ENCODE measurements around the gene PDP2. TPM values are rescaled to one million over a fixed set of nuclear protein-coding genes. Genes with fewer than 3 reads are reported as not detected.

Gene PDP2
- total RNA-seq, 4 donors from 2014 or later, result 12.3 to 29.9 (median 15.5) TPM

- Histone ChIP-seq H3K27ac (peak overlapping the region in 2 of 4 donors; percentile 55 to 65), H3K9me3 (no peaks in the 10 kb centered on the region), H3K4me1 (peaks cover 0 to 45% (median 7%) of the 10 kb centered on the region in 4 donors), H3K36me3 (peaks cover 0 to 10% (median 0%) of the 10 kb centered on the region in 3 donors), H3K27me3 (peaks cover 0 to 21% of the 10 kb centered on the region in 2 donors), H3K4me3 (peak overlapping the region in 1 of 4 donors; percentile 65)
- DNase-seq (ENCODE audit: low spot score in 2 of 2), result no peak
- TF ChIP-seq POLR2A (IDR thresholded peaks at IDR 0.05) (no peak), EP300 (IDR thresholded peaks at IDR 0.05) (no peak), CTCF (IDR thresholded peaks at IDR 0.05) (no peak)
- 62 to 84% methylated on average over 39 to 41 of the region's 42 CpGs for WGBS, 2 donors
These were observed 41.6 kb downstream of the PDP2 start for GRCh38 chr16:66921729-66922450.

DNA sequence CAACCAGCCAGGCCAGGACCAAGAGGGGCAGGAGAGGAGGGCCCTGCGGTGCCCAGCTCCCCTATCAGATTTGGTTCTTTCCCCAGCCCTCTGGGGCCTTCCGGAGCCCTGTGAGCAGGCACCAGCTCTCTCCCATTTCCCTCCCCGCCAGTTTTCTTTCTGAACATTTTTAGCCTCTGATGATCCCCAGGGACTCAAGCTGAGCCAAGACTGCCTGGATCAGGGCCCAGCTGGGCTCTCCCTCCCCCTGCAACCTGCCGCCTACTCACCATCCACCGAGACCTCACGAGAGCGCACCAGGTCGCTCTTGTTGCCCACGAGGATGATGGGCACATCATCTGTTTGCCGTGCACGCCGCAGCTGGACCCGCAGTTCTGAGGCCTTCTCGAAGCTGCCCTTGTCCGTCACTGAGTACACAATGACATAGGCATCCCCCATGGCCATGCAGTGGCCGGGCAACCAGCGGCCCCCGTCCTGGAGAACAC is 43.0 kb downstream of the PDP2 start:
- WGBS, 2 donors, result 68% methylated on average over 18 of the region's 18 CpGs
- peaks cover 0 to 52% (median 7%) of the 10 kb centered on the region in 4 donors for H3K4me1 ChIP-seq
- TF ChIP-seq EP300 (IDR thresholded peaks at IDR 0.05), result no peak
- TF ChIP-seq CTCF (IDR thresholded peaks at IDR 0.05), result no peak
- TF ChIP-seq POLR2A (IDR thresholded peaks at IDR 0.05), result no peak
- no peaks in the 10 kb centered on the region for H3K9me3 ChIP-seq
- peak overlapping the region in 3 of 4 donors; percentile 17 to 86 (median 22) for H3K27ac ChIP-seq
- H3K27me3 ChIP-seq, result peaks cover 0 to 21% of the 10 kb centered on the region in 2 donors
- peaks cover 0 to 10% (median 0%) of the 10 kb centered on the region in 3 donors for H3K36me3 ChIP-seq
- DNase-seq (ENCODE audit: low spot score in 2 of 2), result no peak
- peak overlapping the region; percentile 6 to 65 (median 35) for H3K4me3 ChIP-seq

- H3K4me1 ChIP-seq, result peaks cover 0 to 52% (median 7%) of the 10 kb centered on the region in 4 donors
These were observed 43.6 kb downstream of the PDP2 start for GRCh38 chr16:66923866-66924265.

GRCh38 chr16:66924527-66925321 is 44.4 kb downstream of the PDP2 start:
- no peak for DNase-seq (ENCODE audit: low spot score in 2 of 2)
- 13 to 22% methylated on average over 22 to 29 of the region's 72 CpGs for WGBS, 2 donors

More at GRCh38 chr16:66923866-66924265, 43.6 kb downstream of the PDP2 start:
- H3K27ac ChIP-seq, result peak overlapping the region in 2 of 4 donors; percentile 8 to 86
- peak overlapping the region; percentile 6 to 65 (median 35) for H3K4me3 ChIP-seq
- peaks cover 0 to 21% of the 10 kb centered on the region in 2 donors for H3K27me3 ChIP-seq
- H3K36me3 ChIP-seq, result peaks cover 0 to 10% (median 0%) of the 10 kb centered on the region in 3 donors
- 75 to 97% methylated on average over 3 of the region's 3 CpGs for WGBS, 2 donors
- H3K9me3 ChIP-seq, result no peaks in the 10 kb centered on the region
- no peak for DNase-seq (ENCODE audit: low spot score in 2 of 2)
- no peak for TF ChIP-seq CTCF (IDR thresholded peaks at IDR 0.05)
- TF ChIP-seq EP300 (IDR thresholded peaks at IDR 0.05), result no peak
- no peak for TF ChIP-seq POLR2A (IDR thresholded peaks at IDR 0.05)

More at GRCh38 chr16:66924527-66925321, 44.4 kb downstream of the PDP2 start:
- Histone ChIP-seq H3K27me3 (peaks cover 0 to 21% of the 10 kb centered on the region in 2 donors), H3K9me3 (no peaks in the 10 kb centered on the region), H3K27ac (peak overlapping the region; percentile 28 to 86 (median 68)), H3K4me1 (peaks cover 0 to 48% (median 7%) of the 10 kb centered on the region in 4 donors), H3K4me3 (peak overlapping the region; percentile 23 to 65 (median 53)), H3K36me3 (peaks cover 0 to 10% (median 0%) of the 10 kb centered on the region in 3 donors)
- peak in 1 of 2 donors; percentile 16 for TF ChIP-seq POLR2A (IDR thresholded peaks at IDR 0.05)
- no peak for TF ChIP-seq EP300 (IDR thresholded peaks at IDR 0.05)
- peak in 4 of 5 experiments; percentile 24 to 65 (median 46) for TF ChIP-seq CTCF (IDR thresholded peaks at IDR 0.05)

Measured in tibial nerve (tissue), 4 donors.